Effector memory CD4-positive, alpha-beta T cell (primary cell): ENCODE data around the gene FGR.

Experiments
- DNase-seq, 3 donors: peaks; one replicate each; pipeline ENCODE4 v3.0.0-alpha.2; 2020
- H3K27ac ChIP-seq: 2 replicates; pipeline ENCODE4 v1.7.0; 2013; ENCODE audit warnings: mild to moderate bottlenecking, low read length, moderate library complexity; ENCODE audit not compliant: insufficient read depth, poor library complexity, severe bottlenecking
- H3K27me3 ChIP-seq: replicated peaks from 2 replicates; pipeline ENCODE4 v1.7.0; 2013; ENCODE audit warnings: mild to moderate bottlenecking, low read length; ENCODE audit not compliant: insufficient read depth, control insufficient read depth, poor library complexity, severe bottlenecking
- H3K36me3 ChIP-seq: 2 replicates; pipeline ENCODE4 v1.7.0; 2013; ENCODE audit warnings: mild to moderate bottlenecking, low read length, moderate library complexity; ENCODE audit not compliant: control insufficient read depth, insufficient read depth
- H3K4me1 ChIP-seq: 2 replicates; pipeline ENCODE4 v1.7.0; 2013; ENCODE audit warnings: low read length, mild to moderate bottlenecking; ENCODE audit not compliant: control insufficient read depth, insufficient read depth, poor library complexity, severe bottlenecking
- H3K4me3 ChIP-seq: 2 replicates; pipeline ENCODE4 v1.7.0; 2013; ENCODE audit warnings: low read length, low read depth, mild to moderate bottlenecking; ENCODE audit not compliant: insufficient read depth, poor library complexity, severe bottlenecking
- H3K9me3 ChIP-seq: 2 replicates; pipeline ENCODE4 v1.7.0; 2013; ENCODE audit warnings: mild to moderate bottlenecking, low read length, moderate library complexity; ENCODE audit not compliant: control insufficient read depth

Gene FGR

DNA sequence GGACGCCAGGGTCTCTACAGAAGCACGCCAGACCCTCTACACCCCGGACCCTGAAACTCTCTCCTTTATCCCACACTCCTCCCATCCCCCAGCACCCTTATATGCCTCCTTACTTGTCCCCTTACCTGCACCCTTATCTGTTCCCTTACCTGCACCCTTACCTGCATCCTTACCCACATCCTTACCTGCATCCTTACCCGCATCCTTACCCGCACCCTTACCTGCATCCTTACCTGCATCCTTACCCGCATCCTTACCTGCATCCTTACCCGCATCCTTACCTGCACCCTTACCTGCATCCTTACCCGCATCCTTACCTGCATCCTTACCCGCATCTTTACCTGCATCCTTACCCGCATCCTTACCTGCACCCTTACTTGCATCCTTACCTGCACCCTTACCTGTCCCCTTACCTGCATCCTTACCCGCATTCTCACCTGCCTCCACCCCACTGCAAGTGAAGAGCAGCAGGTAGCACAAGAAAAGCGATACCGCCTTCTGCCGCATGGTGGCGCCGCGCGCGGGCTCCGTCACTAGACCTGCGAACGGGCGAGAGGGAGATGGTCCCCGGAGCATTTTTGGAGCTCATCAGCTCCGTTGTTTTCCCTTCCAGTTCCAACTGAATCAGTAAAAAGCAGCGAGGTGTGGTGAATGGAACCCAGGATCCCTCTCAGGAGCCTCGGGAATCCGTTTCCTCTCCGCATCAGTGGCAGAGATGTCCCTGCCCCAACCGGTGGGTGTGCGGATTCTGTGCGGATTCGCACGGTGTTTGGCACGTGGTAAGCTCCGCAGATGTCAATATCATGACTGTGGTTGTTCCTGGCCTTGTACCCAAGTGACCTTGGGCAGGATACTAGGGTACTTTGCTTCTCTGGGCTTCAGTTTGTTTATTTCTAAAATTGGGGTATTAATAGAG, 34.1 kb upstream of the FGR start:
- Histone ChIP-seq H3K4me1 (peaks cover 15% of the 10 kb centered on the region), H3K27me3 (no peaks in the 10 kb centered on the region), H3K36me3 (peaks cover 4% of the 10 kb centered on the region), H3K9me3 (no peaks in the 10 kb centered on the region), H3K4me3 (peak overlapping the region; percentile 56), H3K27ac (peak overlapping the region; percentile 56)
- DNase-seq: peak; percentile 61 to 73 (median 68)

DNA sequence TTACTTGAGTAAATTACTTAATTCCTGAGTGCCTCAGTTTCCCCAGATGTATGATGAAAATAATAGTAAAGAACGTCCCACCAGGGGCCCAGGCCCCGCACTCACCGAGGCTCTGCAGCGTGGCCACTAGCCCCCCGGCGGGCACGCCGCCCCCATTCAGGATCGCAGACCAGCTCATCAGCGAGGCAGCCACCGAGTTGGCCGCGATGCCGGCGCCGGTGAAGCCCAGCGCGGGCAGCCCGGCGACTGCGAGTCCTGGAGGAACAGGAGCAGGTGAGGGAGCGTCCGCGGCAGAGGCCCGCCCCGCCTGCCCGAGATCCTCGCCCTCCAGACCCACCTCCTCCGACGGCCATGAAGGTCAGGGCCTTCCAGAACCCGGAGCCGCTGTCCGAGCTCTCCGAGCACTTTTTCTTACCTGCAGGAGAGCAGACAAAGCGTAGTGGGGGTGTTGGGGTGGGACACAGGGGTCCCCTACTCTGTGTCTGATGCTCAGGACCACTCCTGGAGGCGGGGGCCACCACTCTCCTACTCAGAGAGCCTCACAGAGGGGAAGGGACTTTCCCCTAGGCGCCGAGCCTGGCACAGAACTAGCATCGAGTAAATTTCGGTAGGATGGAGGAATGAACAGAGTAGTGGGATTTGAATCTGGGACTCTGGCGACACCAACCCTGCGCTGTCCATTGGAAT, 33.3 kb upstream of the FGR start:
- Histone ChIP-seq H3K4me3 (no peak overlapping the region), H3K27me3 (no peaks in the 10 kb centered on the region), H3K9me3 (no peaks in the 10 kb centered on the region), H3K36me3 (peaks cover 4% of the 10 kb centered on the region), H3K4me1 (peaks cover 17% of the 10 kb centered on the region), H3K27ac (no peak overlapping the region)
- no peak for DNase-seq

DNA sequence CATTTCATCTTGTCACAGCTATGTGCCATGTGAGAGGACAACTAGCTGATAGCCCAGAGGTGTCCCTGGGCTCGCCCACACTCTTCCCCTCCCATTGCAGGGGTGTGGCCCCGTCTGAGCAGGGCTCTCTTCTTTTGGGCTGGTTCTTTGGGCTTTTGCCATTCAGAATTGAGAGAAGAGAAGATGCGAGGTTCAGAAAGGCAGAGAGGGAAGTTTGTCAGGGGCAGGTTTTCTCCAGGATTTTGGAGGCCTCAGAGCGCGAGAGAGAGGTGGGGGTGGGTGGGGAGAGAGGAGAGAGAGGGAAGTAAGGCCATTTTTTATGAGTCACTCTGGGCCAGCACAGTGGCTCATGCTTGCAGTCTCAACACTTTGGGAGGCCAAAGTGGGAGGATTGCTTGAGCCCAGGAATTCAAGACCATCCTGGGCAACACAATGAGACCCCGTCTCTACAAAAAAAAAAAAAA, 31.8 kb upstream of the FGR start:
- DNase-seq: no peak
- Histone ChIP-seq H3K4me1 (peaks cover 29% of the 10 kb centered on the region), H3K36me3 (peaks cover 4% of the 10 kb centered on the region), H3K27me3 (no peaks in the 10 kb centered on the region), H3K4me3 (no peak overlapping the region), H3K27ac (no peak overlapping the region), H3K9me3 (no peaks in the 10 kb centered on the region)

GRCh38 chr1:27666294-27666693, 31.3 kb upstream of the FGR start:
- no peak for DNase-seq
- Histone ChIP-seq H3K9me3 (no peaks in the 10 kb centered on the region), H3K27ac (no peak overlapping the region), H3K36me3 (peaks cover 4% of the 10 kb centered on the region), H3K4me1 (peaks cover 29% of the 10 kb centered on the region), H3K4me3 (no peak overlapping the region), H3K27me3 (no peaks in the 10 kb centered on the region)

DNA sequence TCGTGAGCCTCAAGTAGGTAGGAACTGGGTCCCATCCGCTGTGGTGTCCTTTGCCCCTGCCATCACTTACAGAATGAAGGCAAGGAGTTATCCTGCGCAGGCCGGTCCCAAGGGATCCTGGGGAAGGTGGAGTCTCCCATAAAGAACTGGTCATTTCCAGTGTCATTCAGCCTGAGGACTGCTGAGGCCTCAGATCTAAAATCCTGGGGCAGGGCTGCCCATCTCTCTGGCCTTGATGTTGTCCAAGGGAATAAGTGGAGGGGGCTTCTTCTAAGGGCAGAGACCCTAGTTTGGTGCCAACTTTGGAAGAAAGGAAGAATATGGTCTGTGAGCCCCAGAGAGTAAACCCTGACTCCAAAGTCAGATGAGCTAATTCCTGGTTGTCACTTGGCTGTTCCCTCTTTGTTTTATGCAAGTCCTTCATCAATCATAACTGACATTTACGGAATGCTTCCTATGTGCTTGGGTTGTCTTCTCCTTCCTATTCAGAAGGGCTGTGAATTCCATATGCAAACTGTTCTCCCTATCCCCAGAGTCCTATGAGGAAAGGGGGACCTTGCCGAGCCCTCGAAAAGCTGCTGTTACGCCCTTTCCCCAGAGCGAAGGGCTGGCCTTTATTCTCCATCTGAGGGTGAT, 30.1 kb upstream of the FGR start:
- DNase-seq: no peak
- Histone ChIP-seq H3K4me3 (no peak overlapping the region), H3K9me3 (no peaks in the 10 kb centered on the region), H3K27me3 (no peaks in the 10 kb centered on the region), H3K4me1 (peaks cover 34% of the 10 kb centered on the region), H3K36me3 (peaks cover 4% of the 10 kb centered on the region), H3K27ac (no peak overlapping the region)

- Histone ChIP-seq H3K4me3 (no peak overlapping the region), H3K27me3 (no peaks in the 10 kb centered on the region), H3K36me3 (peaks cover 4% of the 10 kb centered on the region), H3K9me3 (no peaks in the 10 kb centered on the region), H3K27ac (no peak overlapping the region), H3K4me1 (peaks cover 34% of the 10 kb centered on the region)
- no peak for DNase-seq
Observed at GRCh38 chr1:27664291-27664690, 29.3 kb upstream of the FGR start.

- no peaks in the 10 kb centered on the region for H3K9me3 ChIP-seq
- DNase-seq: peak; percentile 76 to 85 (median 81)
- no peaks in the 10 kb centered on the region for H3K27me3 ChIP-seq
- peak overlapping the region; percentile 35 for H3K4me3 ChIP-seq
- H3K4me1 ChIP-seq: peaks cover 41% of the 10 kb centered on the region
- peak overlapping the region; percentile 81 for H3K27ac ChIP-seq
- peaks cover 4% of the 10 kb centered on the region for H3K36me3 ChIP-seq
Observed at GRCh38 chr1:27662707-27663393, 27.9 kb upstream of the FGR start.

DNA sequence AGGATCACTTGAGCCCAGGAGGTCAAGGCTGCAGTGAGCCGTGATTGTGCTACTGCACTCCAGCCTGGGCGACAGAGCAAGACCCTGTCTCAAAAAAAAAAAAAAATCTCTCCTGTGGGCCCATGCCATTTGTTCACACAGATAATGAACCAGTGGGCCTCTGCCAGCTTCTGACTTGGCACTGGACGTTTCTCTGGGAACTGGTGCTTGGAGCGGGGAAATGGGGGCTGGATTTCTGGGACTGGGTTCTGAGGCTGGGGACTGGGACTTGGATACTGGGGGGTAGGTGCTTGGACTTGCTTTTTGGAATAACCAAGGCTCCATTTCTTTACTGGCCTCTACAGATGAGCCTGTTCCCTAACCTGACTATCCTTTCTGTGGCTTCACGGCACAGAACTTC, 27.3 kb upstream of the FGR start:
- peaks cover 4% of the 10 kb centered on the region for H3K36me3 ChIP-seq
- no peak for DNase-seq
- no peaks in the 10 kb centered on the region for H3K27me3 ChIP-seq
- H3K4me3 ChIP-seq: no peak overlapping the region
- peaks cover 41% of the 10 kb centered on the region for H3K4me1 ChIP-seq
- H3K9me3 ChIP-seq: no peaks in the 10 kb centered on the region
- peak overlapping the region; percentile 81 for H3K27ac ChIP-seq

- Histone ChIP-seq H3K36me3 (peaks cover 4% of the 10 kb centered on the region), H3K4me3 (no peak overlapping the region), H3K27ac (peak overlapping the region; percentile 43), H3K9me3 (no peaks in the 10 kb centered on the region), H3K27me3 (no peaks in the 10 kb centered on the region), H3K4me1 (peaks cover 41% of the 10 kb centered on the region)
- no peak for DNase-seq
Observed at GRCh38 chr1:27661412-27662075, 26.6 kb upstream of the FGR start.
